WTC11 (cell line): ENCODE data around the gene CNIH3.

Source experiments
- CREB1 ChIP-seq: sonication (generic); formaldehyde crosslinking; IDR thresholded peaks from 2 replicates; pipeline ENCODE4 v1.8.0; 2023; ENCODE audit warnings: mild to moderate bottlenecking, missing genetic modification reagents
- CTCF ChIP-seq: fragments of 200-600 bp; IDR thresholded peaks from 2 replicates; pipeline ENCODE4 v1.8.0; 2022; ENCODE audit warnings: antibody characterized with exemption
- ZNF232 ChIP-seq: sonication (generic); formaldehyde crosslinking; IDR thresholded peaks from 2 replicates; pipeline ENCODE4 v1.8.0; 2022; ENCODE audit warnings: mild to moderate bottlenecking, missing genetic modification reagents
- ZNF263 ChIP-seq: sonication (generic); formaldehyde crosslinking; IDR thresholded peaks from 2 replicates; pipeline ENCODE4 v1.8.1; 2022; ENCODE audit warnings: low read depth, mild to moderate bottlenecking, moderate library complexity, missing genetic modification reagents
- ZNF532 ChIP-seq: fragments of 250-450 bp; sonication (Bioruptor Pico); IDR thresholded peaks from 2 replicates; pipeline ENCODE4 v1.9.0; 2021; ENCODE audit warnings: mild to moderate bottlenecking, borderline replicate concordance
- TF ChIP-seq, protein P1 (sequence below): sonication (generic); formaldehyde crosslinking; IDR thresholded peaks from 2 replicates; pipeline ENCODE4 v1.8.0; 2023; ENCODE audit warnings: missing genetic modification reagents, mild to moderate bottlenecking, borderline replicate concordance
- TF ChIP-seq, protein P2 (sequence below): sonication (generic); formaldehyde crosslinking; IDR thresholded peaks from 2 replicates; pipeline ENCODE4 v1.8.0; 2022; ENCODE audit warnings: mild to moderate bottlenecking, missing genetic modification reagents

DNA sequence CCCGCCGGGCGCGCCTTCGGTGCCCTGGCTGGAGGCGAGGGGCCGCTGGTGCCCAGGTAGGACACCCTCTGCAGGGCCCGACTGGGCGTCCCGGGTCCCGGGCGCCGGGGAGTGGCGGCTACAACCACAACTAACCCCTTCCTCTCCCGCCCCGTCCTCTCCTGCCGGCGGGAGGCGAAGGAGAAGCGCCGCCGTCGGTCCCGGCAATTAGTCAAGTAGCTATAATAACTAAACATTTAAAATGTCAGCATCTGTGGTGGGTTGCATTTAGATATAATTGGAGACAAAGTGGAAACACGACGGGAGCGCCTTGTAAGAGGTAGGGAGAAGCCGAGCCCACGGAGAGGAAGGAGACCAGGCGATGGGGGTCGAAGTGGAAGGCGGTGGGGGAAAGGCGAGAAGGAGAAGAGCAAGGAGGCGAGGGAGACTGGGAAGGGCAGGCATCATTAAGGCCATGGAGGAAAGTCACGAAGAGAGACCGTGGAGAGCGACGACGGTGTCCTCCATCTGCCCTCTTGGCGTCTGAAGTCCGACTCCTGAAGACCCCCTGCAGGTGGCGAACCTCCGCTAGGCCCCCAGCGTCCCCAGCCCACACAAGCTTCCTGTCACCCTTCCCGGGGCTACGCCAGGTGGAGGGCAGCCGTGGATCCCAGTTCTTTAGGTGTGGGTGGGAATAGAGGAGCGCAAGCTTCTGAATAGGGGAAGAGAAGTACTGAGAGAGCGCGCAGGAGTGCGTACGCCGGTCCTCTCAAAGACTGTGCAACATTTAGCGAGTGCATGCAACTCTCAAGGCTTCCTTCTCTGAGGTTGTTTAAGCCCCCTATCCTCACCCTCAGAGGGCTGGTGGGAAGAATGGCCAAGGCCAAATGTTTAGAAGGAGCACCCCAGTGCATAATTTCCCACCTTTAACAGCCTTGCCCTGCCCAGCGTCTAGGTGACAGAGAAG is 1.6 kb downstream of the CNIH3 start:
- 0 out of 2 replicates have a peak, but pooled peaks have one; percentile 7 for TF ChIP-seq CREB1 (CRISPR knock-in tag)
- TF ChIP-seq ZNF532 = no peak
- TF ChIP-seq, protein P1, sequence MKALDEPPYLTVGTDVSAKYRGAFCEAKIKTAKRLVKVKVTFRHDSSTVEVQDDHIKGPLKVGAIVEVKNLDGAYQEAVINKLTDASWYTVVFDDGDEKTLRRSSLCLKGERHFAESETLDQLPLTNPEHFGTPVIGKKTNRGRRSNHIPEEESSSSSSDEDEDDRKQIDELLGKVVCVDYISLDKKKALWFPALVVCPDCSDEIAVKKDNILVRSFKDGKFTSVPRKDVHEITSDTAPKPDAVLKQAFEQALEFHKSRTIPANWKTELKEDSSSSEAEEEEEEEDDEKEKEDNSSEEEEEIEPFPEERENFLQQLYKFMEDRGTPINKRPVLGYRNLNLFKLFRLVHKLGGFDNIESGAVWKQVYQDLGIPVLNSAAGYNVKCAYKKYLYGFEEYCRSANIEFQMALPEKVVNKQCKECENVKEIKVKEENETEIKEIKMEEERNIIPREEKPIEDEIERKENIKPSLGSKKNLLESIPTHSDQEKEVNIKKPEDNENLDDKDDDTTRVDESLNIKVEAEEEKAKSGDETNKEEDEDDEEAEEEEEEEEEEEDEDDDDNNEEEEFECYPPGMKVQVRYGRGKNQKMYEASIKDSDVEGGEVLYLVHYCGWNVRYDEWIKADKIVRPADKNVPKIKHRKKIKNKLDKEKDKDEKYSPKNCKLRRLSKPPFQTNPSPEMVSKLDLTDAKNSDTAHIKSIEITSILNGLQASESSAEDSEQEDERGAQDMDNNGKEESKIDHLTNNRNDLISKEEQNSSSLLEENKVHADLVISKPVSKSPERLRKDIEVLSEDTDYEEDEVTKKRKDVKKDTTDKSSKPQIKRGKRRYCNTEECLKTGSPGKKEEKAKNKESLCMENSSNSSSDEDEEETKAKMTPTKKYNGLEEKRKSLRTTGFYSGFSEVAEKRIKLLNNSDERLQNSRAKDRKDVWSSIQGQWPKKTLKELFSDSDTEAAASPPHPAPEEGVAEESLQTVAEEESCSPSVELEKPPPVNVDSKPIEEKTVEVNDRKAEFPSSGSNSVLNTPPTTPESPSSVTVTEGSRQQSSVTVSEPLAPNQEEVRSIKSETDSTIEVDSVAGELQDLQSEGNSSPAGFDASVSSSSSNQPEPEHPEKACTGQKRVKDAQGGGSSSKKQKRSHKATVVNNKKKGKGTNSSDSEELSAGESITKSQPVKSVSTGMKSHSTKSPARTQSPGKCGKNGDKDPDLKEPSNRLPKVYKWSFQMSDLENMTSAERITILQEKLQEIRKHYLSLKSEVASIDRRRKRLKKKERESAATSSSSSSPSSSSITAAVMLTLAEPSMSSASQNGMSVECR (CRISPR knock-in tag) = no peak
- TF ChIP-seq, protein P2, sequence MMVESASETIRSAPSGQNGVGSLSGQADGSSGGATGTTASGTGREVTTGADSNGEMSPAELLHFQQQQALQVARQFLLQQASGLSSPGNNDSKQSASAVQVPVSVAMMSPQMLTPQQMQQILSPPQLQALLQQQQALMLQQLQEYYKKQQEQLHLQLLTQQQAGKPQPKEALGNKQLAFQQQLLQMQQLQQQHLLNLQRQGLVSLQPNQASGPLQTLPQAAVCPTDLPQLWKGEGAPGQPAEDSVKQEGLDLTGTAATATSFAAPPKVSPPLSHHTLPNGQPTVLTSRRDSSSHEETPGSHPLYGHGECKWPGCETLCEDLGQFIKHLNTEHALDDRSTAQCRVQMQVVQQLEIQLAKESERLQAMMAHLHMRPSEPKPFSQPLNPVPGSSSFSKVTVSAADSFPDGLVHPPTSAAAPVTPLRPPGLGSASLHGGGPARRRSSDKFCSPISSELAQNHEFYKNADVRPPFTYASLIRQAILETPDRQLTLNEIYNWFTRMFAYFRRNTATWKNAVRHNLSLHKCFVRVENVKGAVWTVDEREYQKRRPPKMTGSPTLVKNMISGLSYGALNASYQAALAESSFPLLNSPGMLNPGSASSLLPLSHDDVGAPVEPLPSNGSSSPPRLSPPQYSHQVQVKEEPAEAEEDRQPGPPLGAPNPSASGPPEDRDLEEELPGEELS (CRISPR knock-in tag) = no peak
- TF ChIP-seq ZNF232 (CRISPR knock-in tag) = no peak
- no peak for TF ChIP-seq CTCF
- no peak for TF ChIP-seq ZNF263 (CRISPR knock-in tag)
